WTC11 (cell line): Measurements from ENCODE around the gene SP3. TPM values are rescaled to one million over a fixed set of nuclear protein-coding genes. Genes with fewer than 3 reads are reported as not detected.

ENCODE experiments used
- ATAC-seq: fragments of 200-7000 bp; cut with Tn5 transposase; 2 replicates; pipeline ENCODE4 v1.10.0; 2021; ENCODE audit warnings: mild to moderate bottlenecking, moderate library complexity
- CTCF ChIA-PET: fragments of 300-600 bp; sonication (Branson Sonifier 250); formaldehyde crosslinking; loops from one replicate; lab custom pipeline; 2021; ENCODE audit warnings: antibody characterized with exemption; lab: Charles Lee
- POLR2A ChIA-PET: fragments of 350-600 bp; sonication (Branson Sonifier 250); formaldehyde crosslinking; loops from one replicate; lab custom pipeline; 2021; ENCODE audit warnings: antibody characterized with exemption; lab: Charles Lee
- DNase-seq: peaks from one replicate; pipeline ENCODE4 v3.0.0; 2021; ENCODE audit warnings: low spot score
- H3K27ac Mint-ChIP-seq: 2 replicates; pipeline ENCODE4 v1.8.0; 2021; ENCODE audit warnings: mixed read lengths
- H3K27me3 Mint-ChIP-seq: 2 replicates; pipeline ENCODE4 v1.8.0; 2021; ENCODE audit warnings: low read depth, mild to moderate bottlenecking, moderate library complexity, mixed read lengths
- H3K36me3 Mint-ChIP-seq: 2 replicates; pipeline ENCODE4 v1.8.0; 2021; ENCODE audit warnings: mixed read lengths
- H3K4me1 Mint-ChIP-seq: 2 replicates; pipeline ENCODE4 v1.8.0; 2022; ENCODE audit warnings: mixed read lengths
- H3K4me3 Mint-ChIP-seq: 2 replicates; pipeline ENCODE4 v1.8.0; 2021; ENCODE audit warnings: mild to moderate bottlenecking, moderate library complexity, mixed read lengths
- H3K9me3 Mint-ChIP-seq: 2 replicates; pipeline ENCODE4 v1.8.0; 2021; ENCODE audit warnings: mixed read lengths
- GABPB1 ChIP-seq: sonication (generic); formaldehyde crosslinking; IDR thresholded peaks from 2 replicates; pipeline ENCODE4 v1.8.1; 2023; ENCODE audit warnings: mild to moderate bottlenecking, missing genetic modification reagents
- IRF2 ChIP-seq: sonication (generic); formaldehyde crosslinking; IDR thresholded peaks from 2 replicates; pipeline ENCODE4 v1.8.0; 2022; ENCODE audit warnings: low read depth, missing genetic modification reagents, borderline replicate concordance
- JUN ChIP-seq: sonication (generic); formaldehyde crosslinking; IDR thresholded peaks from 2 replicates; pipeline ENCODE4 v1.8.0; 2023; ENCODE audit warnings: mild to moderate bottlenecking, missing genetic modification reagents
- MXD4 ChIP-seq: fragments of 250-450 bp; sonication (Bioruptor Pico); IDR thresholded peaks from 2 replicates; pipeline ENCODE4 v1.8.0; 2021; ENCODE audit warnings: mild to moderate bottlenecking, moderate library complexity, borderline replicate concordance
- MYBL2 ChIP-seq: sonication (generic); formaldehyde crosslinking; IDR thresholded peaks from 2 replicates; pipeline ENCODE4 v1.8.1; 2023; ENCODE audit warnings: mild to moderate bottlenecking, moderate library complexity, missing genetic modification reagents
- NFYB ChIP-seq: sonication (generic); formaldehyde crosslinking; conservative IDR thresholded peaks from 2 replicates; pipeline ENCODE4 v1.8.0; 2022; ENCODE audit warnings: low read depth, missing genetic modification reagents
- SMAD4 ChIP-seq: sonication (generic); formaldehyde crosslinking; IDR thresholded peaks from 2 replicates; pipeline ENCODE4 v1.8.0; 2022; ENCODE audit warnings: mild to moderate bottlenecking, missing genetic modification reagents
- TEAD1 ChIP-seq: sonication (generic); formaldehyde crosslinking; IDR thresholded peaks from 2 replicates; pipeline ENCODE4 v1.8.0; 2022; ENCODE audit warnings: mild to moderate bottlenecking, missing genetic modification reagents
- ZNF138 ChIP-seq: sonication (generic); formaldehyde crosslinking; conservative IDR thresholded peaks from 2 replicates; pipeline ENCODE4 v1.8.1; 2022; ENCODE audit warnings: mild to moderate bottlenecking, moderate library complexity, missing genetic modification reagents
- total RNA-seq: library from RNA; stranded (reverse); gene quantifications from 3 replicates; pipeline ENCODE4 v1.2.3, GENCODE V29; 2021
- TF ChIP-seq, protein P1 (sequence below): sonication (generic); formaldehyde crosslinking; IDR thresholded peaks from 2 replicates; pipeline ENCODE4 v1.8.1; 2022; ENCODE audit warnings: missing genetic modification reagents, borderline replicate concordance
- TF ChIP-seq, protein P2 (sequence below): sonication (generic); formaldehyde crosslinking; conservative IDR thresholded peaks from 2 replicates; pipeline ENCODE4 v1.8.1; 2023; ENCODE audit warnings: mild to moderate bottlenecking, low read depth, missing genetic modification reagents, moderate library complexity
- TF ChIP-seq, protein P3 (sequence below): fragments of 250-450 bp; sonication (Bioruptor Pico); IDR thresholded peaks from 2 replicates; pipeline ENCODE4 v1.8.0; 2021; ENCODE audit warnings: mild to moderate bottlenecking
- TF ChIP-seq, protein P4 (sequence below): fragments of 250-450 bp; sonication (Bioruptor Pico); IDR thresholded peaks from 2 replicates; pipeline ENCODE4 v1.9.0; 2021; ENCODE audit warnings: moderate library complexity, mild to moderate bottlenecking, inconsistent platforms, borderline replicate concordance
- TF ChIP-seq, protein P5 (sequence below): sonication (generic); formaldehyde crosslinking; IDR thresholded peaks from 2 replicates; pipeline ENCODE4 v1.8.1; 2022; ENCODE audit warnings: mild to moderate bottlenecking, missing genetic modification reagents, moderate library complexity, borderline replicate concordance
- TF ChIP-seq, protein P6 (sequence below): sonication (generic); formaldehyde crosslinking; IDR thresholded peaks from 2 replicates; pipeline ENCODE4 v1.8.0; 2022; ENCODE audit warnings: mild to moderate bottlenecking, missing genetic modification reagents
- TF ChIP-seq, protein P7 (sequence below): sonication (generic); formaldehyde crosslinking; IDR thresholded peaks from 2 replicates; pipeline ENCODE4 v1.8.1; 2022; ENCODE audit warnings: mild to moderate bottlenecking, moderate library complexity, missing genetic modification reagents
- TF ChIP-seq, protein P8 (sequence below): sonication (generic); formaldehyde crosslinking; IDR thresholded peaks from 2 replicates; pipeline ENCODE4 v1.8.0; 2023; ENCODE audit warnings: missing genetic modification reagents, mild to moderate bottlenecking, borderline replicate concordance
- TF ChIP-seq, protein P9 (sequence below): sonication (generic); formaldehyde crosslinking; IDR thresholded peaks from 2 replicates; pipeline ENCODE4 v1.8.1; 2023; ENCODE audit warnings: mild to moderate bottlenecking, missing genetic modification reagents, borderline replicate concordance

The SP3 gene
- total RNA-seq, 1 experiment from 2014 or later = 88.5 TPM

DNA sequence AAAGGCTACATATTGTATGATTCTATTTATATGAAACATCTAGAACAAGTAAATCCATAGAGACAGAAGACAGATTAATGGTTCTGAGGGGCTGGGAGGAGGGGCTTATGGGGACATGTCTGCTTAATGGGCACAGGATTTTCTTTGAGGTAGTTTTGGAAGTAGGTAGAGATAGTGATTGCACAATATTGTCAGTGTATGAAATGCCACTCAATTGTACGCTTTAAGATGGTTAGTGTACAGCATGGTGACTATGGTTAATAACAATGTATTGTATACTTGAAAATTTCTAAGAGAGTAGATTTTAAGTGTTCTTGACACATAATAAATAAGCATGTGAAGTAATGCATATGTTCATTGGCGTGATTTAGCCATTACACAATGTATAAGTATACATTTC is 68.4 kb downstream of the SP3 start:
- DNase-seq = no peak
- Mint-ChIP-seq H3K9me3 (peaks cover 6% of the 10 kb centered on the region), H3K27ac (no peak overlapping the region), H3K4me3 (no peak overlapping the region), H3K27me3 (no peaks in the 10 kb centered on the region; the same call in 1 of the 2 replicates), H3K36me3 (no peaks in the 10 kb centered on the region), H3K4me1 (no peaks in the 10 kb centered on the region)
- ATAC-seq = no peak
- CTCF ChIA-PET = no interaction called here
- POLR2A ChIA-PET = no interaction called here
- TF ChIP-seq NFYB (CRISPR knock-in tag) (no peak), MXD4 (CRISPR knock-in tag) (no peak), JUN (CRISPR knock-in tag) (no peak), MYBL2 (no peak), ZNF138 (no peak), IRF2 (CRISPR knock-in tag) (no peak), TEAD1 (CRISPR knock-in tag) (no peak), GABPB1 (CRISPR knock-in tag) (no peak), SMAD4 (CRISPR knock-in tag) (no peak)
- TF ChIP-seq, protein P1, sequence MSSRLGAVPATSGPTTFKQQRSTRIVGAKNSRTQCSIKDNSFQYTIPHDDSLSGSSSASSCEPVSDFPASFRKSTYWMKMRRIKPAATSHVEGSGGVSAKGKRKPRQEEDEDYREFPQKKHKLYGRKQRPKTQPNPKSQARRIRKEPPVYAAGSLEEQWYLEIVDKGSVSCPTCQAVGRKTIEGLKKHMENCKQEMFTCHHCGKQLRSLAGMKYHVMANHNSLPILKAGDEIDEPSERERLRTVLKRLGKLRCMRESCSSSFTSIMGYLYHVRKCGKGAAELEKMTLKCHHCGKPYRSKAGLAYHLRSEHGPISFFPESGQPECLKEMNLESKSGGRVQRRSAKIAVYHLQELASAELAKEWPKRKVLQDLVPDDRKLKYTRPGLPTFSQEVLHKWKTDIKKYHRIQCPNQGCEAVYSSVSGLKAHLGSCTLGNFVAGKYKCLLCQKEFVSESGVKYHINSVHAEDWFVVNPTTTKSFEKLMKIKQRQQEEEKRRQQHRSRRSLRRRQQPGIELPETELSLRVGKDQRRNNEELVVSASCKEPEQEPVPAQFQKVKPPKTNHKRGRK (CRISPR knock-in tag) = no peak
- TF ChIP-seq, protein P2, sequence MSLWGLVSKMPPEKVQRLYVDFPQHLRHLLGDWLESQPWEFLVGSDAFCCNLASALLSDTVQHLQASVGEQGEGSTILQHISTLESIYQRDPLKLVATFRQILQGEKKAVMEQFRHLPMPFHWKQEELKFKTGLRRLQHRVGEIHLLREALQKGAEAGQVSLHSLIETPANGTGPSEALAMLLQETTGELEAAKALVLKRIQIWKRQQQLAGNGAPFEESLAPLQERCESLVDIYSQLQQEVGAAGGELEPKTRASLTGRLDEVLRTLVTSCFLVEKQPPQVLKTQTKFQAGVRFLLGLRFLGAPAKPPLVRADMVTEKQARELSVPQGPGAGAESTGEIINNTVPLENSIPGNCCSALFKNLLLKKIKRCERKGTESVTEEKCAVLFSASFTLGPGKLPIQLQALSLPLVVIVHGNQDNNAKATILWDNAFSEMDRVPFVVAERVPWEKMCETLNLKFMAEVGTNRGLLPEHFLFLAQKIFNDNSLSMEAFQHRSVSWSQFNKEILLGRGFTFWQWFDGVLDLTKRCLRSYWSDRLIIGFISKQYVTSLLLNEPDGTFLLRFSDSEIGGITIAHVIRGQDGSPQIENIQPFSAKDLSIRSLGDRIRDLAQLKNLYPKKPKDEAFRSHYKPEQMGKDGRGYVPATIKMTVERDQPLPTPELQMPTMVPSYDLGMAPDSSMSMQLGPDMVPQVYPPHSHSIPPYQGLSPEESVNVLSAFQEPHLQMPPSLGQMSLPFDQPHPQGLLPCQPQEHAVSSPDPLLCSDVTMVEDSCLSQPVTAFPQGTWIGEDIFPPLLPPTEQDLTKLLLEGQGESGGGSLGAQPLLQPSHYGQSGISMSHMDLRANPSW (CRISPR knock-in tag) = no peak
- TF ChIP-seq, protein P3, sequence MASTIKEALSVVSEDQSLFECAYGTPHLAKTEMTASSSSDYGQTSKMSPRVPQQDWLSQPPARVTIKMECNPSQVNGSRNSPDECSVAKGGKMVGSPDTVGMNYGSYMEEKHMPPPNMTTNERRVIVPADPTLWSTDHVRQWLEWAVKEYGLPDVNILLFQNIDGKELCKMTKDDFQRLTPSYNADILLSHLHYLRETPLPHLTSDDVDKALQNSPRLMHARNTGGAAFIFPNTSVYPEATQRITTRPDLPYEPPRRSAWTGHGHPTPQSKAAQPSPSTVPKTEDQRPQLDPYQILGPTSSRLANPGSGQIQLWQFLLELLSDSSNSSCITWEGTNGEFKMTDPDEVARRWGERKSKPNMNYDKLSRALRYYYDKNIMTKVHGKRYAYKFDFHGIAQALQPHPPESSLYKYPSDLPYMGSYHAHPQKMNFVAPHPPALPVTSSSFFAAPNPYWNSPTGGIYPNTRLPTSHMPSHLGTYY (CRISPR knock-in tag) = no peak
- TF ChIP-seq, protein P4, sequence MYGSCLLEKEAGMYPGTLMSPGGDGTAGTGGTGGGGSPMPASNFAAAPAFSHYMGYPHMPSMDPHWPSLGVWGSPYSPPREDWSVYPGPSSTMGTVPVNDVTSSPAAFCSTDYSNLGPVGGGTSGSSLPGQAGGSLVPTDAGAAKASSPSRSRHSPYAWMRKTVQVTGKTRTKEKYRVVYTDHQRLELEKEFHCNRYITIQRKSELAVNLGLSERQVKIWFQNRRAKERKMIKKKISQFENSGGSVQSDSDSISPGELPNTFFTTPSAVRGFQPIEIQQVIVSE (CRISPR knock-in tag) = no peak
- TF ChIP-seq, protein P5, sequence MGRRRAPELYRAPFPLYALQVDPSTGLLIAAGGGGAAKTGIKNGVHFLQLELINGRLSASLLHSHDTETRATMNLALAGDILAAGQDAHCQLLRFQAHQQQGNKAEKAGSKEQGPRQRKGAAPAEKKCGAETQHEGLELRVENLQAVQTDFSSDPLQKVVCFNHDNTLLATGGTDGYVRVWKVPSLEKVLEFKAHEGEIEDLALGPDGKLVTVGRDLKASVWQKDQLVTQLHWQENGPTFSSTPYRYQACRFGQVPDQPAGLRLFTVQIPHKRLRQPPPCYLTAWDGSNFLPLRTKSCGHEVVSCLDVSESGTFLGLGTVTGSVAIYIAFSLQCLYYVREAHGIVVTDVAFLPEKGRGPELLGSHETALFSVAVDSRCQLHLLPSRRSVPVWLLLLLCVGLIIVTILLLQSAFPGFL = no peak
- TF ChIP-seq, protein P6, sequence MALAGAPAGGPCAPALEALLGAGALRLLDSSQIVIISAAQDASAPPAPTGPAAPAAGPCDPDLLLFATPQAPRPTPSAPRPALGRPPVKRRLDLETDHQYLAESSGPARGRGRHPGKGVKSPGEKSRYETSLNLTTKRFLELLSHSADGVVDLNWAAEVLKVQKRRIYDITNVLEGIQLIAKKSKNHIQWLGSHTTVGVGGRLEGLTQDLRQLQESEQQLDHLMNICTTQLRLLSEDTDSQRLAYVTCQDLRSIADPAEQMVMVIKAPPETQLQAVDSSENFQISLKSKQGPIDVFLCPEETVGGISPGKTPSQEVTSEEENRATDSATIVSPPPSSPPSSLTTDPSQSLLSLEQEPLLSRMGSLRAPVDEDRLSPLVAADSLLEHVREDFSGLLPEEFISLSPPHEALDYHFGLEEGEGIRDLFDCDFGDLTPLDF (CRISPR knock-in tag) = no peak
- TF ChIP-seq, protein P7, sequence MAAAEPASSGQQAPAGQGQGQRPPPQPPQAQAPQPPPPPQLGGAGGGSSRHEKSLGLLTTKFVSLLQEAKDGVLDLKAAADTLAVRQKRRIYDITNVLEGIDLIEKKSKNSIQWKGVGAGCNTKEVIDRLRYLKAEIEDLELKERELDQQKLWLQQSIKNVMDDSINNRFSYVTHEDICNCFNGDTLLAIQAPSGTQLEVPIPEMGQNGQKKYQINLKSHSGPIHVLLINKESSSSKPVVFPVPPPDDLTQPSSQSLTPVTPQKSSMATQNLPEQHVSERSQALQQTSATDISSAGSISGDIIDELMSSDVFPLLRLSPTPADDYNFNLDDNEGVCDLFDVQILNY (CRISPR knock-in tag) = no peak
- TF ChIP-seq, protein P8, sequence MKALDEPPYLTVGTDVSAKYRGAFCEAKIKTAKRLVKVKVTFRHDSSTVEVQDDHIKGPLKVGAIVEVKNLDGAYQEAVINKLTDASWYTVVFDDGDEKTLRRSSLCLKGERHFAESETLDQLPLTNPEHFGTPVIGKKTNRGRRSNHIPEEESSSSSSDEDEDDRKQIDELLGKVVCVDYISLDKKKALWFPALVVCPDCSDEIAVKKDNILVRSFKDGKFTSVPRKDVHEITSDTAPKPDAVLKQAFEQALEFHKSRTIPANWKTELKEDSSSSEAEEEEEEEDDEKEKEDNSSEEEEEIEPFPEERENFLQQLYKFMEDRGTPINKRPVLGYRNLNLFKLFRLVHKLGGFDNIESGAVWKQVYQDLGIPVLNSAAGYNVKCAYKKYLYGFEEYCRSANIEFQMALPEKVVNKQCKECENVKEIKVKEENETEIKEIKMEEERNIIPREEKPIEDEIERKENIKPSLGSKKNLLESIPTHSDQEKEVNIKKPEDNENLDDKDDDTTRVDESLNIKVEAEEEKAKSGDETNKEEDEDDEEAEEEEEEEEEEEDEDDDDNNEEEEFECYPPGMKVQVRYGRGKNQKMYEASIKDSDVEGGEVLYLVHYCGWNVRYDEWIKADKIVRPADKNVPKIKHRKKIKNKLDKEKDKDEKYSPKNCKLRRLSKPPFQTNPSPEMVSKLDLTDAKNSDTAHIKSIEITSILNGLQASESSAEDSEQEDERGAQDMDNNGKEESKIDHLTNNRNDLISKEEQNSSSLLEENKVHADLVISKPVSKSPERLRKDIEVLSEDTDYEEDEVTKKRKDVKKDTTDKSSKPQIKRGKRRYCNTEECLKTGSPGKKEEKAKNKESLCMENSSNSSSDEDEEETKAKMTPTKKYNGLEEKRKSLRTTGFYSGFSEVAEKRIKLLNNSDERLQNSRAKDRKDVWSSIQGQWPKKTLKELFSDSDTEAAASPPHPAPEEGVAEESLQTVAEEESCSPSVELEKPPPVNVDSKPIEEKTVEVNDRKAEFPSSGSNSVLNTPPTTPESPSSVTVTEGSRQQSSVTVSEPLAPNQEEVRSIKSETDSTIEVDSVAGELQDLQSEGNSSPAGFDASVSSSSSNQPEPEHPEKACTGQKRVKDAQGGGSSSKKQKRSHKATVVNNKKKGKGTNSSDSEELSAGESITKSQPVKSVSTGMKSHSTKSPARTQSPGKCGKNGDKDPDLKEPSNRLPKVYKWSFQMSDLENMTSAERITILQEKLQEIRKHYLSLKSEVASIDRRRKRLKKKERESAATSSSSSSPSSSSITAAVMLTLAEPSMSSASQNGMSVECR (CRISPR knock-in tag) = no peak
- TF ChIP-seq, protein P9, sequence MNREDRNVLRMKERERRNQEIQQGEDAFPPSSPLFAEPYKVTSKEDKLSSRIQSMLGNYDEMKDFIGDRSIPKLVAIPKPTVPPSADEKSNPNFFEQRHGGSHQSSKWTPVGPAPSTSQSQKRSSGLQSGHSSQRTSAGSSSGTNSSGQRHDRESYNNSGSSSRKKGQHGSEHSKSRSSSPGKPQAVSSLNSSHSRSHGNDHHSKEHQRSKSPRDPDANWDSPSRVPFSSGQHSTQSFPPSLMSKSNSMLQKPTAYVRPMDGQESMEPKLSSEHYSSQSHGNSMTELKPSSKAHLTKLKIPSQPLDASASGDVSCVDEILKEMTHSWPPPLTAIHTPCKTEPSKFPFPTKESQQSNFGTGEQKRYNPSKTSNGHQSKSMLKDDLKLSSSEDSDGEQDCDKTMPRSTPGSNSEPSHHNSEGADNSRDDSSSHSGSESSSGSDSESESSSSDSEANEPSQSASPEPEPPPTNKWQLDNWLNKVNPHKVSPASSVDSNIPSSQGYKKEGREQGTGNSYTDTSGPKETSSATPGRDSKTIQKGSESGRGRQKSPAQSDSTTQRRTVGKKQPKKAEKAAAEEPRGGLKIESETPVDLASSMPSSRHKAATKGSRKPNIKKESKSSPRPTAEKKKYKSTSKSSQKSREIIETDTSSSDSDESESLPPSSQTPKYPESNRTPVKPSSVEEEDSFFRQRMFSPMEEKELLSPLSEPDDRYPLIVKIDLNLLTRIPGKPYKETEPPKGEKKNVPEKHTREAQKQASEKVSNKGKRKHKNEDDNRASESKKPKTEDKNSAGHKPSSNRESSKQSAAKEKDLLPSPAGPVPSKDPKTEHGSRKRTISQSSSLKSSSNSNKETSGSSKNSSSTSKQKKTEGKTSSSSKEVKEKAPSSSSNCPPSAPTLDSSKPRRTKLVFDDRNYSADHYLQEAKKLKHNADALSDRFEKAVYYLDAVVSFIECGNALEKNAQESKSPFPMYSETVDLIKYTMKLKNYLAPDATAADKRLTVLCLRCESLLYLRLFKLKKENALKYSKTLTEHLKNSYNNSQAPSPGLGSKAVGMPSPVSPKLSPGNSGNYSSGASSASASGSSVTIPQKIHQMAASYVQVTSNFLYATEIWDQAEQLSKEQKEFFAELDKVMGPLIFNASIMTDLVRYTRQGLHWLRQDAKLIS = no peak
